Measurements from ENCODE around the gene CASKIN1.

Gene CASKIN1

DNA sequence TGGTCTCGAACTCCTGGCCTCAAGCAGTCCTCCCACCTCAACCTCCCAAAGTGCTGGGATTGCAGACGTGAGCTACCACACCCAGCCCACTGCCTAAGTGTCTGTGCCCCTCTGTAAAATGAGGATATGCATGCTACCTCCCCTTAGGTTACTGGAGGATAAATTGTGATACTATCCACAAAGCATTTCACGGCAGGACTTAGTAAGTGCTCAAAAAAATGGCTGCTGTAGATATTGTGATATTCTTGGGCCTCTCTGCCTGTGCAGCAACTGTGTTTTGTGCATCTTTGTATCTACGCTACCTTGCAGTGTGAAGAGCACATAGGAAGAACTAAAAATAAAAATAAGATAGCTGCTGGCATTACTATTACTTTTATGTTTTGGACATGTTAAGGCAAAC, 1.9 kb upstream of the CASKIN1 start:
- Histone ChIP-seq H3K23ac (ENCODE audit: low read depth, low read length, poor library complexity) (no peak overlapping the region), H3K27me3 (ENCODE audit: control insufficient read depth in 3 of 3, insufficient read depth in 3 of 3, low read depth in 1 of 3, low read length in 3 of 3) (peaks cover 2 to 30% (median 23%) of the 10 kb centered on the region in 3 experiments), H2BK120ac (ENCODE audit: low read depth, low read length) (no peak overlapping the region), H2BK5ac (ENCODE audit: low read length) (no peak overlapping the region), H4K8ac (ENCODE audit: low read depth, low read length) (no peak overlapping the region), H3K4ac (ENCODE audit: low read length) (no peak overlapping the region), H3K79me1 (ENCODE audit: low read depth, low read length) (no peaks in the 10 kb centered on the region), H3K9ac (ENCODE audit: low read depth, low read length, poor library complexity) (no peak overlapping the region), H2BK15ac (ENCODE audit: low read length) (no peak overlapping the region), H3K36me3 (replicated peaks in 1 of 2; ENCODE audit: control insufficient read depth in 2 of 2, insufficient read depth in 2 of 2, low read length in 2 of 2) (no peaks in the 10 kb centered on the region), H3K9me3 (replicated peaks in 1 of 2; ENCODE audit: control insufficient read depth in 2 of 2, insufficient read depth in 1 of 2, low read depth in 1 of 2, low read length in 2 of 2) (peaks cover 0 to 6% of the 10 kb centered on the region in 2 donors), H3K14ac (ENCODE audit: low read length) (no peak overlapping the region), H3K4me2 (ENCODE audit: insufficient read depth, low read length, poor library complexity, severe bottlenecking) (no peak overlapping the region), H3K4me3 (ENCODE audit: low read length in 2 of 2) (no peak overlapping the region), H3K18ac (ENCODE audit: low read length) (no peak overlapping the region), H2AFZ (ENCODE audit: low read length) (no peak overlapping the region), H2AK5ac (ENCODE audit: low read depth, low read length) (no peak overlapping the region), H3K4me1 (ENCODE audit: control insufficient read depth in 2 of 2, insufficient read depth in 1 of 2, low read depth in 1 of 2, low read length in 2 of 2) (peaks cover 10 to 23% of the 10 kb centered on the region in 2 donors), H4K91ac (ENCODE audit: low read depth, low read length, poor library complexity) (no peak overlapping the region), H2BK12ac (ENCODE audit: low read length) (no peak overlapping the region), H3K27ac (replicated peaks; ENCODE audit: low read length) (no peak overlapping the region)
- no peak for DNase-seq (ENCODE audit: low spot score)
- WGBS, 2 donors (ENCODE audit: extremely low coverage in 2 of 2, insufficient read length in 2 of 2, insufficient replicate concordance in 1 of 2), result no CpG with 5 or more reads among the region's 4 CpGs

DNA sequence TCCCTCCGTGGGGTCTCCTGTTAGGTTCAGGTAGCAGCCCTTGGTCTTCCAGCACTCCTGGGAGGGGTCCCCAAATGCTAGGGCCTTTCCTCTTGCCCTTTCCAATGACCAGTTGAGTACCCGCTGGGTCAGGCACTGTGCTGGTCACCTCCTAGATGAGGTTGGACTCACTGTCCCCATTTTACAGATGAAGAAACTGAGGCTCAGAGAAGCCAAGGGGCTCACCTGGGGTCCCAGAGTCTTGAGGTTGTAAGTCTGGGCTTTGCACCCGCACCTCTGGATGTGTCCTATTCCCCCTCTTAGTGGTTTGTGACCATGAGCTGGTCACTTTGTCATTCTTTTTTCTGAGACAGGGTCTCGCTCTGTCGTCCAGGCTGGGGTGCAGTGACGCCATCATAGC, 1.4 kb upstream of the CASKIN1 start:
- peak overlapping the region; percentile 27 for H2BK5ac ChIP-seq (ENCODE audit: low read length)
- H3K18ac ChIP-seq (ENCODE audit: low read length), result peak overlapping the region; percentile 91
- H3K4me3 ChIP-seq (ENCODE audit: low read length in 2 of 2), result no peak overlapping the region
- no peaks in the 10 kb centered on the region for H3K36me3 ChIP-seq (replicated peaks in 1 of 2; ENCODE audit: control insufficient read depth in 2 of 2, insufficient read depth in 2 of 2, low read length in 2 of 2)
- no peak overlapping the region for H3K14ac ChIP-seq (ENCODE audit: low read length)
- no peaks in the 10 kb centered on the region for H3K79me1 ChIP-seq (ENCODE audit: low read depth, low read length)
- H4K91ac ChIP-seq (ENCODE audit: low read depth, low read length, poor library complexity), result no peak overlapping the region
- no peak overlapping the region for H3K27ac ChIP-seq (replicated peaks; ENCODE audit: low read length)
- peaks cover 0 to 6% of the 10 kb centered on the region in 2 donors for H3K9me3 ChIP-seq (replicated peaks in 1 of 2; ENCODE audit: control insufficient read depth in 2 of 2, insufficient read depth in 1 of 2, low read depth in 1 of 2, low read length in 2 of 2)
- peaks cover 2 to 30% (median 23%) of the 10 kb centered on the region in 3 experiments for H3K27me3 ChIP-seq (ENCODE audit: control insufficient read depth in 3 of 3, insufficient read depth in 3 of 3, low read depth in 1 of 3, low read length in 3 of 3)
- peaks cover 10 to 23% of the 10 kb centered on the region in 2 donors for H3K4me1 ChIP-seq (ENCODE audit: control insufficient read depth in 2 of 2, insufficient read depth in 1 of 2, low read depth in 1 of 2, low read length in 2 of 2)
- H2AFZ ChIP-seq (ENCODE audit: low read length), result no peak overlapping the region
- no CpG with 5 or more reads among the region's 6 CpGs for WGBS, 2 donors (ENCODE audit: extremely low coverage in 2 of 2, insufficient read length in 2 of 2, insufficient replicate concordance in 1 of 2)
- H2BK15ac ChIP-seq (ENCODE audit: low read length), result peak overlapping the region; percentile 88
- H2BK12ac ChIP-seq (ENCODE audit: low read length), result no peak overlapping the region
- peak overlapping the region; percentile 99 for H2AK5ac ChIP-seq (ENCODE audit: low read depth, low read length)
- no peak overlapping the region for H3K4me2 ChIP-seq (ENCODE audit: insufficient read depth, low read length, poor library complexity, severe bottlenecking)
- H2BK120ac ChIP-seq (ENCODE audit: low read depth, low read length), result peak overlapping the region; percentile 74
- peak overlapping the region; percentile 57 for H3K23ac ChIP-seq (ENCODE audit: low read depth, low read length, poor library complexity)
- DNase-seq (ENCODE audit: low spot score), result no peak
- no peak overlapping the region for H3K9ac ChIP-seq (ENCODE audit: low read depth, low read length, poor library complexity)
- H3K4ac ChIP-seq (ENCODE audit: low read length), result no peak overlapping the region
- H4K8ac ChIP-seq (ENCODE audit: low read depth, low read length), result no peak overlapping the region

DNA sequence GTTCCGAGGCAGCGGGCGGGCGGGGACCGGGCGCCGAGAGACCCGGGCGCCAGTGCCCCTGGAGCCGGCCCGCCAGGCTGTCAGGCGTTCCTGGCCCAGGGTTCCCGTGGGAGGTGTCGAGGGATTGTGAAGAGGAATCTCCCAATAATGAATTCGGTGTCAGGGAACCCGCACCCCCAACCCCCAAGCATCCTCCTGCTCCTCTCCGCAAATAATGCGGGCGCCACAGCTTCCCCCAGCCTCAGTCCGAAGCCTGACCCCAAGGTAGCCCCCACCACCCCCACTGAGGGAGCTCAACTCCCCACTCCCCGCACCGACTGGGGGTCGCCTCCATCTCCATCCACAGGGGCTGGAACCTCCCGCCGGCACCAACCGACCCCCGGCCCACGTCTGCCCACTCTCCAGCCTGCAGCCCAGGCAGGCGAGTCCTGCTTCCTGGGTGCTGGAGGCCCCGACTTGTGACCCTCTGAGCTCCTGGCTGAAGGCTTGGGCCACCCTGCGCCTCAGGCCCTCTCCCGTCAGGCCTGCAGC, 641 bp upstream of the CASKIN1 start:
- DNase-seq (ENCODE audit: low spot score), result no peak
- H4K91ac ChIP-seq (ENCODE audit: low read depth, low read length, poor library complexity), result no peak overlapping the region
- peak overlapping the region; percentile 88 for H2BK15ac ChIP-seq (ENCODE audit: low read length)
- H3K36me3 ChIP-seq (replicated peaks in 1 of 2; ENCODE audit: control insufficient read depth in 2 of 2, insufficient read depth in 2 of 2, low read length in 2 of 2), result no peaks in the 10 kb centered on the region
- peaks cover 0 to 6% of the 10 kb centered on the region in 2 donors for H3K9me3 ChIP-seq (replicated peaks in 1 of 2; ENCODE audit: control insufficient read depth in 2 of 2, insufficient read depth in 1 of 2, low read depth in 1 of 2, low read length in 2 of 2)
- peak overlapping the region; percentile 91 for H3K18ac ChIP-seq (ENCODE audit: low read length)
- H4K8ac ChIP-seq (ENCODE audit: low read depth, low read length), result no peak overlapping the region
- H2BK120ac ChIP-seq (ENCODE audit: low read depth, low read length), result peak overlapping the region; percentile 74
- peaks cover 2 to 30% (median 23%) of the 10 kb centered on the region in 3 experiments for H3K27me3 ChIP-seq (ENCODE audit: control insufficient read depth in 3 of 3, insufficient read depth in 3 of 3, low read depth in 1 of 3, low read length in 3 of 3)
- no peak overlapping the region for H3K27ac ChIP-seq (replicated peaks; ENCODE audit: low read length)
- no peak overlapping the region for H3K23ac ChIP-seq (ENCODE audit: low read depth, low read length, poor library complexity)
- H2BK5ac ChIP-seq (ENCODE audit: low read length), result peak overlapping the region; percentile 27
- H3K9ac ChIP-seq (ENCODE audit: low read depth, low read length, poor library complexity), result no peak overlapping the region
- H2BK12ac ChIP-seq (ENCODE audit: low read length), result no peak overlapping the region
- H3K4ac ChIP-seq (ENCODE audit: low read length), result no peak overlapping the region
- no peaks in the 10 kb centered on the region for H3K79me1 ChIP-seq (ENCODE audit: low read depth, low read length)
- peak overlapping the region; percentile 73 for H3K4me2 ChIP-seq (ENCODE audit: insufficient read depth, low read length, poor library complexity, severe bottlenecking)
- peak overlapping the region; percentile 91 for H2AFZ ChIP-seq (ENCODE audit: low read length)
- H3K4me1 ChIP-seq (ENCODE audit: control insufficient read depth in 2 of 2, insufficient read depth in 1 of 2, low read depth in 1 of 2, low read length in 2 of 2), result peaks cover 10 to 23% of the 10 kb centered on the region in 2 donors
- no CpG with 5 or more reads among the region's 32 CpGs for WGBS, 2 donors (ENCODE audit: extremely low coverage in 2 of 2, insufficient read length in 2 of 2, insufficient replicate concordance in 1 of 2)
- H2AK5ac ChIP-seq (ENCODE audit: low read depth, low read length), result peak overlapping the region; percentile 99
- H3K14ac ChIP-seq (ENCODE audit: low read length), result no peak overlapping the region
- peak overlapping the region; percentile 38 to 75 for H3K4me3 ChIP-seq (ENCODE audit: low read length in 2 of 2)

DNA sequence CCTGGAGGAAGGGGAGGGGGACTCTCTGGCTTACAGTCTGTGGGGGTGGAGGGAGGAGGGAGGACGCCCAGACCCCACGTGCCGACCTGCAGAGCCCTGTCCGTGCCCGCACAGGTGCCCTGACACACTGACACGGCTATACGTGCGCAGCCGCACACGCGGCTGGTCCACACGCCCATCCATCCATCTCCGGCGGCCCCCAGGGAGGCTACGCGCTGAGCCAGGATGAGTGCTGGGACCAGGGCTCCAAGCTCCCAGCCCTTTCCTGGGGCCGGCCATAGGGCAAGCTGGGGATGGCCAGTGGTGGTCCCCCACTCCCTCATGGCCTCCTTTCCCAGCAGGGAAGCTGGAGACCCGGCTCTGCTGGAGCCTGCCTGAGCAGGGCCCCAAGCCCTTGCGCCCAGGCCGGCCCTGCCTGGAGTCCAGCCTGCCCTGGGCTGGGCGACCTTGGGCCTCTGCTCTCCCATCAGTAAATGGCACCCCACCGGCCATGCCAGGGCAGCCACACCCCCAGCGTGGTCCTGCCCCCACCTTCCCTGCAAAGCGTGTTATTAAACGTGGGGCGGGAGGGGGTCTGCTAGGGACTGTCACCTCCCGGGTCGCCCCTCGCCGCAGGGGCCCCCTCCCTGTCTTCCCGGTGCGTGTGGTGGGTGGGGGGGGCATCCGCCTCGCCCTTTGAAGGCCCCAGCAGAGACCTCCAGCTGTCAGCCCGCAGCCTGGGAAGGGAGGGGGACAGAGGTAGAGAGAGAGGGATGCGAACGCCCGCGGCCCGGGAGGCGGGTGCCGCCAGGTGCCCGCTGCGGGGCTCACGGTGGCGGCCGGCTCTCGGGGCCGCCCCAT, 863 bp downstream of the CASKIN1 start:
- H3K9ac ChIP-seq (ENCODE audit: low read depth, low read length, poor library complexity), result peak overlapping the region; percentile 81
- H3K27ac ChIP-seq (replicated peaks; ENCODE audit: low read length), result no peak overlapping the region
- no peak overlapping the region for H2BK12ac ChIP-seq (ENCODE audit: low read length)
- H3K4me3 ChIP-seq (ENCODE audit: low read length in 2 of 2), result peak overlapping the region; percentile 58 to 93
- no peak overlapping the region for H4K8ac ChIP-seq (ENCODE audit: low read depth, low read length)
- peak overlapping the region; percentile 38 for H3K14ac ChIP-seq (ENCODE audit: low read length)
- H3K36me3 ChIP-seq (replicated peaks in 1 of 2; ENCODE audit: control insufficient read depth in 2 of 2, insufficient read depth in 2 of 2, low read length in 2 of 2), result no peaks in the 10 kb centered on the region
- H3K79me1 ChIP-seq (ENCODE audit: low read depth, low read length), result no peaks in the 10 kb centered on the region
- H3K4me2 ChIP-seq (ENCODE audit: insufficient read depth, low read length, poor library complexity, severe bottlenecking), result peak overlapping the region; percentile 88
- peak overlapping the region; percentile 87 for H3K23ac ChIP-seq (ENCODE audit: low read depth, low read length, poor library complexity)
- peaks cover 2 to 30% (median 23%) of the 10 kb centered on the region in 3 experiments for H3K27me3 ChIP-seq (ENCODE audit: control insufficient read depth in 3 of 3, insufficient read depth in 3 of 3, low read depth in 1 of 3, low read length in 3 of 3)
- DNase-seq (ENCODE audit: low spot score), result no peak
- peak overlapping the region; percentile 80 for H2BK5ac ChIP-seq (ENCODE audit: low read length)
- no peak overlapping the region for H2BK120ac ChIP-seq (ENCODE audit: low read depth, low read length)
- peak overlapping the region; percentile 85 for H3K18ac ChIP-seq (ENCODE audit: low read length)
- no CpG with 5 or more reads among the region's 49 CpGs for WGBS, 2 donors (ENCODE audit: extremely low coverage in 2 of 2, insufficient read length in 2 of 2, insufficient replicate concordance in 1 of 2)
- peak overlapping the region; percentile 82 for H2AK5ac ChIP-seq (ENCODE audit: low read depth, low read length)
- H4K91ac ChIP-seq (ENCODE audit: low read depth, low read length, poor library complexity), result no peak overlapping the region
- peaks cover 10 to 23% of the 10 kb centered on the region in 2 donors for H3K4me1 ChIP-seq (ENCODE audit: control insufficient read depth in 2 of 2, insufficient read depth in 1 of 2, low read depth in 1 of 2, low read length in 2 of 2)
- peak overlapping the region; percentile 80 for H2AFZ ChIP-seq (ENCODE audit: low read length)
- H3K9me3 ChIP-seq (replicated peaks in 1 of 2; ENCODE audit: control insufficient read depth in 2 of 2, insufficient read depth in 1 of 2, low read depth in 1 of 2, low read length in 2 of 2), result peaks cover 0 to 5% of the 10 kb centered on the region in 2 donors
- peak overlapping the region; percentile 85 for H2BK15ac ChIP-seq (ENCODE audit: low read length)
- H3K4ac ChIP-seq (ENCODE audit: low read length), result peak overlapping the region; percentile 37

Measured in neuronal stem cell (in vitro differentiated cells).